GM18519 (cell line): ENCODE data around the gene STXBP5.

Source experiments
- ATAC-seq: cut with Tn5 transposase; IDR thresholded peaks from one replicate; pipeline ENCODE4 v1.9.1; 2021; ENCODE audit warnings: mild to moderate bottlenecking, moderate library complexity; ENCODE audit not compliant: unreplicated experiment, low FRiP score

Gene STXBP5

DNA sequence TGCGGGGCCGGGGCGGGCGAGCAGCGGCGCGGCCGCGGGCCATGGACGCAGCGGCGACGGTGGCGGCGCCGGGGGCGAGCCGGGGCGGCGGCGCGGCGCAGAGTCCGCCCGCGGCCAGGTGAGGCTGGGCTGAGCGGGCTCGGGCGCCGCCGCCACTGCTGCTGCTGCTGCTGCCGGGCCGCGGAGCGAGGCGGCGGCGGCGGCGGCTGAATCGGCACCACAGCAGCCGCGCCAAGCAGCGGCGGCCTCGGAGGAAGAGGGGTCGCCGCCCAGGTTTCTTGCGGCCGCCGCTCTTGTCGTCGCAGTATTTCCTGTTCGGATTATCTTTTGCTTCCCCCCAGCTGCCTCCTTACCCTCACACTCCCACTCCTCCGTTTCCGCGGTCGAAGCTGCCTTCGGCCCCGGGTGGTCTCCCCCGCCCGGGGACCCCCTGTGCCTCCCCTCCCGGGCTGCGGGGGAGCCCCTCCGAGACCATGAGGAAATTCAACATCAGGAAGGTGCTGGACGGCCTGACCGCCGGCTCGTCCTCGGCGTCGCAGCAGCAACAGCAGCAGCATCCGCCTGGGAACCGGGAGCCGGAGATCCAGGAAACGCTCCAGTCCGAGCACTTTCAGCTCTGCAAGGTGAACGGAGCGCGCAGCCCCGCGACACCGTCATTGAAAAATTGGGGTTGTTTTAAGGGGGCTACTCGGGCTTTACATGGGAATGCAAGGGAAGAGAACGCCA is at the start of gene STXBP5:
Gene STXBP5 (plus strand): TSS at position 358 of the 726 bp plus-strand sequence. CDS start 116 bp downstream, at position 474.
- peak; percentile 24 for ATAC-seq

DNA sequence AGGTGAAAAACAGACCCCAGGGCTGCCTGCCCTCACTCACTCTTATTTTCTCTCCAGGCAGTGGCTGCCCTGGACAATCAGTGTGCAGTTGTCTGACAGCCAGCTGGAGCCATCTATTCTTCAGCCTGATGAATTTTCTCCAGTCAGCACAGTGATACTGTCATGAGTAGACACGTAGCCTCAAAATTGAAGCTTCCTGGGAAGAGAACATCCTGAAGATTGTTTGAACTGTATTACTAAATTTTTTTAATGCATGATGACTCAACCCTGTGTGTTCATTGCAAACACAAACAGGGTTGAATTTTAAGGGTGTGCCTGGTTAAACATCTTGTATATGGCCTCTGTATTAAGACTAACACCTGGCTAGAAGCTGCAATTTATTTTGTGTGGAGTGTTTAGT is 49.8 kb upstream of the STXBP5 start:
- ATAC-seq = no peak

DNA sequence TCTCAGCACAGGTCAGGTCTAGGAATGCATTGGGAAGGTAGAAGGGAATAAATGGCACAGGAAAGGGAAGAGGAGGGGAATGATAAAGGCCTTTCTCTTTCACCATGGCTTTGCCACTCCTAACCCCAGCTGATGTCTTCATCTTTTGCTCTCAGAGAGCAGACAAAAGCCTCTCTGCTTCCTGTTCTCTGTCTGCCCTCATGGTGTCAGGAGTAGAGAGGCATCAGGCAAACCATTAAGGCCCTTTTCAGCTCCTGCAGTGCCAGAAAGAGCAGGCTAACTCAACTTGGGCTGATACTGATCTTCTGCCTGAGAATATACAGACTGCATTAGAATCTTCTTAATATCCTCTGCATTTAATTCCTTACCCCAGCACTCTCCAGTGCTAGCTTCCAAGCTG is 48.0 kb upstream of the STXBP5 start:
- no peak for ATAC-seq

DNA sequence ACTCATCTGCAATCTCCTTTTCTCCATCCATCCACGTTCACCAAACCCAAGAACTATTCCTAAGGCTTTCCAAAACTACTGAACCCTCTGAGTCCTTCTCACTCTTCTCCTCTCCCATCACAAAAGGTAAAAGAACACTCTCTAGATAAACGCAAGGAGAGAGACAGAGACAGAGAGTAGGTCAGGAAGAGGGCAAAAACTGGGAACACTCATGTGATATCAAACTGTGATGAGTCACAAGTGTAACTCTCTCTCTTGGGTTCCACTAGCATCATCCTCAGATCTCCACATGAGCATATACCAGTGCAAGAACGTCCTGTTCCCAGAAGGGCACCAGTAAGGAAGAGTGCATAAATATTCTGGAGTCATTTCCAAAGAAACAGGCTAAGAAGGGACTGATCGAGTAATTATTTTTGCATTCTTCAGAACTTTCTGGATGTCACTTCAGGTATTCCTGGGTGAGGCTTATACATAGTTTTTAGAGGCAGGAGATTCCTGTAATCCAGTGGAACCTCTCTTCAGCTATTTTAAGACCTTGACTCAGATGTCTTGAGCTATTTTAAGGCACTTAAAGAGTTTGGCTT is 47.3 kb upstream of the STXBP5 start:
- no peak for ATAC-seq

DNA sequence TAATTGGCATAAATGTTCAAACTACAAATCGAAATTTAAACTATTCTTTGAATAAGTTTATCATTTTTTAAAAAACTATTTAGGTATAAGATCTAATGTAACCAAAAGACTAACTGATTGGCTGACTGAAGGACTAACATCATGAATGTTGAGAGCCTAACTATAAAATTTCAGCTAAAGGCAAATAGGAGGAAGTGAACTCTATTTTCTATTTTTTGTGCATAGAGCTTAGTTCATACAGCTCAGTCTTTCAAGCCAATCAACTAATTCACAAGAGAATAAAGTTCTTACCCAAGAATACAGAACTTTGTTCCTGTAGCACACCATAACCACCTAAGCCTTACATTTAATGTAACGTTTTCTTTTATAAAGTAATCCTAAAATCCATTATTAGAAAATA is 46.3 kb upstream of the STXBP5 start:
- no peak for ATAC-seq

DNA sequence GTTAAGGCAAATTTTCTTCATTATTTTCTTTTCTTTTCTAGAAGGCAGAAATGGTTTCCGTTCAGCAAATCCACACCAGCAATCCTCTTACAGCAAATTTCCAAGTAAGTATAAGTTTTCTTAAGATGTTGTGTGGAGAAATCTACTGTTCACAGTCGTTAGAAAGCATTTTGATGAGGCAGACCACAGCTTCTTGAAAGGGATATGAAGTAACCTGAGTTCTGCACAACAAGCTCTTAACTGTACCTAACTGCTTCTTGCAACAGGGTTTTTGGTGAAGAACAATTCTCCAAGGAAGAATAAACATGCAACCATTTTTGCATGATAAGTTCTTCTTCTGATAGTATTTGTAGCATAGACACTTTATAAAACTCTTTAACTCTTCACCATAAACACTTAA is 45.3 kb upstream of the STXBP5 start:
- no peak for ATAC-seq

DNA sequence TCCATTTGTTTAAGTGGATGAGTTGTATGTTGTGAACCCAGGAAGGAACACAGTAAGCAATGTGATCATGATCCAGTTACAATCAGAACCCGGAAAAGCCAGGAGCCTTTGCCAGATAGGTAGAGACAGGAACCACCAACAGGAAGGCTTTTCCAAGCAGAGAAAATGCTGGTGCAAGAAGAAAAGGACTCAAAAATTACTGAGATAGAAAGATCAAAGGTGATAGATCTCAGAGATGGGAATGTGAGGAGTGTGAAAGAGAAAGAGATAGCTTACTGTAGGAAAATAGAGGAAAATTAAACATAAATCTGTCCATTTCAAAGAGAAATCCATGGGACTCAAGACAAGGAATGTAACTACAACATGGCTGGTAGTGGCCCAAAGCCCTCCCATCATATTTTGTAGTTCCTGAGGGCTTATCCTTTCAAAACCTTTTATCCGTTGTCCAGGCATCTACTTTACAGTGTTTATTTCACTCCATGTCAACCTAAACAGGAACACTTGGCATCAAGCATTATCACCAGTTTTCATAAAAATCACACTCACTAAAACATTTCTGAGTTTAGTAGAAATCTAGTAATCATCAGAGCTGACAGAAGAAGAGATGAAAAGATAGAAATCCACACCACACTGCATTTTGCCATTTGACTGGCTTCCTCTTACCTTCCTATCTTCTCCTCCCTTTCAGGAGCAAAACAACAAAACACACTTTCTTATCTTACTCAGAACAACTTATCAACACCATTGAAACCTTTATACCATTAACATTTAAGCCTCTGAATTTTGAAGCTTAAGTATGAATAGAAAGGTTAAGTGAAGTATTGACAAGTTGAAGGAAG is 44.5 kb upstream of the STXBP5 start:
- ATAC-seq = no peak

DNA sequence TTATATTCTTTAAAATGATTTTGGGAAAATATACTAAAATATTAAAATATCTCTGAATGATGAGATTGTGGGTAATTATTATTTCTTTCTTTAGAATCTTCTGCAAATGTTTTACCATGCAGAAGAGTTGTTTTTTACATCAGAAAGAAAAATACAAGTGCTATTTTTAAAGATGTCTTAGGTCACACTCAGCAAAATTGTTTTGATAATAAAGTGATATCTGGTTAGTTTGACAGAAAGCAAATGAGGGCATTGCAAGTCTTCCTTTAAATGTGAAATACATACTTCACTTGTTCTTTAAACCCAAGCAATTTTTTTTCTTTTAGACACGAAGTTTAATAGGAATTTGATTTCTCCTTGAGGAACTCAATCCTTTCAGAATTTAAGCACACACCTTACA is 43.6 kb upstream of the STXBP5 start:
- ATAC-seq = no peak

DNA sequence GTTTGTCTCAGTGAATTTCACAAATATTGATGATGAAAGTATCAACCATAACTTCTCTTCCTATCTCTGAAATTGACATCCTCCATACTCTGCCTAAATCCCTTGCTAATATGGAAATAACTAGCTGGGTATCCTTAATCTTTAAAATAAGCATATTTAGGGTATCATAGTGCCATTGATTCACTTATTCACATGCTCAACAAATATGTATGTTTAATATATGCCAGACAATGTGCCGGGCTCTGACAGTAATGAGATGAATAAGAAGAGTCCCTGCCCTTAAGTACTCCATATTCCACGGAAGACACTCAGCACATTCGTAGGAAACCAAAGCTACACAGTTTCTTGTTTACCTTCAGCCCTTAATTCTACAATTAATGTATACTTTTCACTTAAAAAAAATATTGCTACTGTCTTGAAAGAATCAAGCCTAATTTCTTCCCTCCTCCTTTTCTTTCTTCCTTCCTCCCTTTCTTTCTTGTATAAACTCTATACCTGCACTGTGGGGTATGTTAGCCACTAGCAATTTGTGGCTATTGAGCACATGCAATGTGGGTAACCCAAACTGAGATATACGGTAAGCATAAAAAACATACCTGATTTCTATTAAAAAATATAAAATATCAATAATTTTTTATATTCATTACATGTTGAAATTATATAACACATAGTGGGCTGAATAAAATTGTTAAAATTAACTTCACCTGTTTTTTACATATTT is 42.8 kb upstream of the STXBP5 start:
- no peak for ATAC-seq

DNA sequence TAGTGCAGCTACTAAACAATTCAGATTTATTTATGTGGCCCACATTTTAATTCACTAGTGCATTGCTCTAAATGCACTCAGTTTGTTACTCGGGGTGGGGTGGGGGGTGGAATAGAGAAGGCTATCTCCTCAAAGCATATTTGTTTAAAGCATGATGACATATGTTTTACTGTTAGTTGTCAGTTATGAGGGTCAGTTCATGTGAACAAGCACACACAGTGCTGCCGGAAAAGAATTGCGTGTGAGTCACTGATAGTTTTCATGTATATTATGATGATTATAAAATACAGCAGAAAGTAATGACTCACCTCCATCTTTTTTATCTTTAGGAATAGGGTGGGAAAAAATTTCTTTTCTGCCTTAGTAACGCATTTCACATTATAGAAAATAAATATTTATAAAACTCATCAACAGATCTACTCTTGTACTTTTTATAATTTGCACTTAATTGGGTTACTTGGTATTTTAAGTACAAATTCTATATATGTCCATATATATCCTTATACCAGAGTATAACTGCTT is 42.2 kb upstream of the STXBP5 start:
- ATAC-seq = no peak

DNA sequence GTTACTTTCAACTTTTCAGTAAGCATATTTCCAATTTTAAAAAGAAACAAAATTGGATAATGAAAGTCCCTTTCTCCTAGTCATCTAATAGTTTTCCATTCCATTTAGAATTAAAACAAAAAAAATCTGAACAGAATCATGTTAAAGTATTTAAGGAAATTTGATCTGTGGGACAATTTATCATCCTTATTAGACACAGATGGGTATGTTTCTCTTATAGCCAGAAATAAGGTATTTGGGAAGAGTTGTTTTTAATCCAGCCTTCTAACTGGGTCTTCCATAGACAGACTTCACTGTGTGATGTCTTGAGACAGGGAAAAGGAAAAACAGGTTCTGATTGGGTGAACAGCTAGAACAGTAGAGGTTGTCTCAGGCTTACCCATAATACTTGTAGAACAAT is 39.5 kb upstream of the STXBP5 start:
- no peak for ATAC-seq

DNA sequence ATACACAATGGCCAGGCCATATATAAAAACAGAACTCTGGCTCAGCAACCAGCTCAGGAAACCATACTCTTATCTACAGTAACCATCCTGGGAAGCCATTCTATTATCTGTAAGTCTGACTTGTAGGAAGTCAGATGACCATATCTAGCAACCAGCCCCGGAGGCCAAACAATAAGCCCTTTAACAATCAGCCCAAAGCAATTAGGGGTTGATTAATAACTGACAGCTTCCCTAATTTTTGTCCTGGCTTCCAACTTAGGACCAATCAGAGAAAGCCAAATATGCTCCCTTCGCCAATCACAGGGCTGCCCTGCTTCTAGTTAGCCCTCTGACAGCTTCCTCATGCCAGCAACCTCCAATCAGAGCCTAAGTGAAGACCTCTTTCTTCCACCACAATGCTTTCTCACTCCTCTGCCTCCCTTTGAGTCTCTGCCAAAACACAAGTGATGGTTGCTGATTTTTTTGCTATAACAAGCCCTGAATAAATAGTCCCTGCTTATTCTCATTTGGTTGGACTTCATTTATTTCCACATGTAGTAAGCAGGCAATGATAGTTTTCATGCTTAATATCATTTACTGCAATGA is 37.8 kb upstream of the STXBP5 start:
- no peak for ATAC-seq

DNA sequence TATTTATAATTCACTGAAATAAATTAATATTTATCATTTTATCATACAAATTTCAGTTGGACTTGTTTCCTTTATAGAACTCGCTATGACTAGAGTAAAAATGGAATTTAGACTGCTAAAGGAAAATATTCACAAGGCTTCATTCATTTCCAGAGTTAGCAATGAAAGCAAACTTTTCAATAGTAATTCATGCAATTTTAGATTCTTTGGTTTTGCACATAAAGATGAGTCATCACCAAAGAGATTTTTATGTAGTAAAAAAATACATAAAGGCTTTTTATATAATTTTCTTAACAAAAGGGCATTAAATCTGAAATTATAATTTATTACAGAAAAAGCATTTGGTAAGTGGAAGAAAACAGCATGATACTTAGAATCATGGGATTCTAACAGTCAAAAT is 37.2 kb upstream of the STXBP5 start:
- ATAC-seq = no peak

DNA sequence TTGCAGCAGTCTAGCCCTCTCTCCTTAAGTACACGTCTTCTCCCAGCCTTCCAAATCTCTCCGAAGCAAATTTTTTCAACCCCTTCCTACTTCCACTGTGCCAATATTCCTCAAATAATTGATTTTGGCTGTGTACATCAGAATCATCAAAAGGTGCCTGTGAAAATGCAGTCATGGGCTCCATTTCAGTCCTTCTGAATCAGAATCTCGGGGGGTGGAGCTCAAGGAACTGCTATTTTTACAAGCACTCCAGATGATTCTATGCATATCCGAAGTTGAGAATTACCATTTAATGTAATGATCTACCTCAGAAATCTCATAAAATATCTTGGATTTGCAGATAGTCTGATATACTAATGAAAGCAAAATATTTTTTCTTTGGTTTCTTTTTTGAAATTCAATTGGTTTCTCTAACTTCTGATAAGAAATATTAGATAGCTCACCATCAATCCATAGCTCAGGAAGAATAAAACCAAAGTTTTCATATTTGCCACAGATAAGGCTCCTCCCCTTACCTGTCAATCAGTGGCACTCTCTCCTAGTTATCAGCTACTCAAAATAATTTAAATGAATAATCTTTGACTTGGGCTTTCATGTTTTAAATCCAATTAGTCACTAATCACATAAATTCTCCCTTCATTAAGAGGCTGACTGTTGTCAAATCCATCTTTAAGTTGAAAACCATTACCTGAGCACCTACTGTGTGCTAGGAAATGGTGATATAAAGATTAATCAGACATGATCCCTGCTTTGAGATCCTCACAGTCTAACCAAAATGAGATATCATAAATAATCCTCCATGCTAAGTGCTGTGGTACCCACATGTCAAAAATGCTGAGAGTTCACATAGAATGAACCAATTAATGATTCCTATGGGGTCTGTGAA is 36.4 kb upstream of the STXBP5 start:
- ATAC-seq = no peak

DNA sequence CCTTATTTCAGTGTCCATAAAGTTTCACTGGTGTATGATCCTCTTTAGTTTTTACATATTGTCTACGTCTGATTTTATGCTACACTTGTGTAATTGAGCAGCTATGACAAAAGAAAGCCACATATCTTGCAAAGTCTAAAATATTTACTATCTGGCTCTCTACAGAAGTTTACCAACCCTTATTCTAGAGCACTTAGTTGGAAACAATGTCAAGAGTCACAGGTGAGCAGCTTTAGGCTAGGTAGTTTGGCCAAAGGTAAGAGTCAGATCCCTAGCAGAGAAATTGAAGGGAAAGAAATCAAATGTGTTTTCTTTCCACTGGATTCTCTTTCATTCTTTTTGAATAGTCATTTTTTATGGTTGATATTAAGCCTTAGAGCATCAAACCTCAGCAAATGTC is 34.7 kb upstream of the STXBP5 start:
- ATAC-seq = no peak

DNA sequence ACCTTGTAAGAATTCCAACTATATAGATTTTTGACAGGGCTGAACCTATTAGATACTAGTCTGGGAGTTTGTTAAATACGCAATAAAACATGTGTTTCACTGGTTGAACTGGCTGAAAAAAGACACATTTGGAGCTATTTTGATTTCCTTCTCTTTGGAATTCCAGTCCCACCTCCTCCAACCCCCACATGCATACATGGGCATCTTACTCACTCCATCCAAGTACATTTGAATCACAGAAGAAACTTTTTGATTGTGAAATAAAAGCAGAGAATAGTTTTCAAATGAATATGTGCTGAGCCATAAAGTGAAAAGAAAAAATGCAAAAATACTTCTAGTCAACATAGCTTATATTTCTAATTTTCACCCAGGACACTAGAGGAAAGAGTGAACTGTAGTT is 33.9 kb upstream of the STXBP5 start:
- no peak for ATAC-seq

DNA sequence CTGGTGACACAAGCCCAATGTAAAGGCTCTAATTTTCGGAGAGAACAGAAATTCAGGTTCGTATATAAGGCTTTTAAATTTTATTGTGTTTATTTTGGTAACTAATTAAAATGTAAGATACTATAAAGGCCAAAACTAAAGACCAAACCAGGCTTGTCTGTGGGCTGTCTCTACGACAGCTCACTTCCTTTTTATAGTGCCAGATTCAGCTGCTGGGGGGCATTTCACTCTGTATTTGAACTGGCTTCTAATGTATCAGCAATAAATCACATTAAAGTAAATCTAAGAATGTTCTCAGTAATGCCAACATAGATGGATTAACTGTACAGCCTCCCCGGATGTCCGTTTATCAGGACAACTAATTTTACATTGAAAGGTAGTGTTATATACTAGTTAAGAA is 31.1 kb upstream of the STXBP5 start:
- ATAC-seq = no peak

DNA sequence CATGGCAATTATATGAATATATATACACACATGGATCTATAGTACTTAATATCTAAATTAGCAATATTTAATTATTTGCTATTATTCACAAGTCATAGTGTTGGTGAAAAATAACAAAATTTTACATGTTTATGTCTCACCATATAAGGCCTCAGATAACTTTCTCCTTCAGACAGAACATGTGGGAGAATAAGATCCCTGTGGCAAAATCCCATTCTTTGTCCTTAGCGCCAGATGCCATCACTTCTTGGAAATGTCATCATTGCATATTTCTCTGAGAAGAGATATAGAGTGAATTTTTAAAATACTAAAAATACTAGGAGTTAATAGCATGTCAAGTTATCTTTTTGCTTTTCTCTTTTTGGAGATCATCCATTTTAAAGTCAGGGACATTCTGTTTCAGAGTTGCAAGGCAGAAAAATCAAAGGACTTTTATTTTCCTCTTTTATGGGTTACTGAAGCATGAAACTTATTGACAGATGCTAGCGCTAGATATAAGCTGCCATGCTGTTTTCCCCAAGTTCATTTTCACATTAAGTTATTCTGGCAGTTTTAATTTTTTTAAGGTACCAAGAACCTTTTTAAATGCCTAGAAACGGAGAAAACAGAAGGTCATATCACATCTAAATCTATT is 30.4 kb upstream of the STXBP5 start:
- no peak for ATAC-seq

DNA sequence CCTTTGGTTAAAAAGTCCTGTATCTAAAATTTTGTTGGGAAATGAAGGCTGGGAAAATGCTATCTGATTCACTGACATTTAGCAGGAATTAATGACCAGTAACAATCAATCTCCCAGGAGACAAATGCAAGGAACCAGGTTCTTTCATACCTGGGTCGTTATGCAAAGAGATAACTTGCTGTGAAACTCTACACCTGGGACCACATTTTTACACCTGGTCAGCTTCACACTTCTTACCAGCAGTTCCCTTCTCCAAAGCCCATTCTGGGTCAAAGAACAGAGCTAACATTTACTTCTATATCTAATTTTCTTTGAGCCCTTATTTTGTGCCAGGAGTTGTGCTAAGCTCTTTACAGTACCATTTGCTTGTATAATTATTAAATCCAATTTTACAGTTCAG is 27.4 kb upstream of the STXBP5 start:
- no peak for ATAC-seq
